ENCODE results near the gene DNAH5. TPM values are rescaled to one million over a fixed set of nuclear protein-coding genes. Genes with fewer than 3 reads are reported as not detected.

The DNAH5 gene
- total RNA-seq, 1 donor from 2014 or later: 0.12 TPM

DNA sequence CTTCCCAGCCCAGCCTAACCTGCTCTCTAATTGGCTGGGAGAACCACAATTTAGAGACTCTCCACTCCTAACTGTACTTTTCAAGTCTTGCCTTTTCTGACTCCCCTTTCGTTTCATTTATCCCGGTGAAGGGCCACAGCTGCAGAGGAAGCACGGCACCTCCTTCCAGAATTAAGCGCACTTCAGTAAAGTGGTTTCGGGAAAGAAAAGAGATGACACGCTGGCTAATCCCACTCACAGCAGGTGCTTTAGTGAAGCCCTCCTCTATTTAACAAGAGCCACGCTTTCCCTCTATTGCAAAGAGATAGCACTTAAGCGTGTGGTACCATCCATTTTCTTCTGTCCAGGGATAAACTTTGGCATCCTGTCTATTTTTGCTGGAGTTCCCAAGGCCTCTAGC, 4.8 kb downstream of the DNAH5 start:
- TF ChIP-seq, protein P1, sequence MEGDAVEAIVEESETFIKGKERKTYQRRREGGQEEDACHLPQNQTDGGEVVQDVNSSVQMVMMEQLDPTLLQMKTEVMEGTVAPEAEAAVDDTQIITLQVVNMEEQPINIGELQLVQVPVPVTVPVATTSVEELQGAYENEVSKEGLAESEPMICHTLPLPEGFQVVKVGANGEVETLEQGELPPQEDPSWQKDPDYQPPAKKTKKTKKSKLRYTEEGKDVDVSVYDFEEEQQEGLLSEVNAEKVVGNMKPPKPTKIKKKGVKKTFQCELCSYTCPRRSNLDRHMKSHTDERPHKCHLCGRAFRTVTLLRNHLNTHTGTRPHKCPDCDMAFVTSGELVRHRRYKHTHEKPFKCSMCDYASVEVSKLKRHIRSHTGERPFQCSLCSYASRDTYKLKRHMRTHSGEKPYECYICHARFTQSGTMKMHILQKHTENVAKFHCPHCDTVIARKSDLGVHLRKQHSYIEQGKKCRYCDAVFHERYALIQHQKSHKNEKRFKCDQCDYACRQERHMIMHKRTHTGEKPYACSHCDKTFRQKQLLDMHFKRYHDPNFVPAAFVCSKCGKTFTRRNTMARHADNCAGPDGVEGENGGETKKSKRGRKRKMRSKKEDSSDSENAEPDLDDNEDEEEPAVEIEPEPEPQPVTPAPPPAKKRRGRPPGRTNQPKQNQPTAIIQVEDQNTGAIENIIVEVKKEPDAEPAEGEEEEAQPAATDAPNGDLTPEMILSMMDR (conservative IDR thresholded peaks at IDR 0.05): no peak
- peaks cover 4% of the 10 kb centered on the region for H3K27me3 Mint-ChIP-seq (ENCODE audit: low read depth)
- peaks cover 5% of the 10 kb centered on the region for H3K4me1 Mint-ChIP-seq
- no peaks in the 10 kb centered on the region for H3K9me3 Mint-ChIP-seq
- no peak overlapping the region for H3K4me3 Mint-ChIP-seq
- no peak for DNase-seq (ENCODE audit: low read depth, low spot score)
- H3K36me3 Mint-ChIP-seq (ENCODE audit: low read depth): no peaks in the 10 kb centered on the region
- peak overlapping the region; percentile 3 for H3K27ac Mint-ChIP-seq (ENCODE audit: unreplicated experiment)

DNA sequence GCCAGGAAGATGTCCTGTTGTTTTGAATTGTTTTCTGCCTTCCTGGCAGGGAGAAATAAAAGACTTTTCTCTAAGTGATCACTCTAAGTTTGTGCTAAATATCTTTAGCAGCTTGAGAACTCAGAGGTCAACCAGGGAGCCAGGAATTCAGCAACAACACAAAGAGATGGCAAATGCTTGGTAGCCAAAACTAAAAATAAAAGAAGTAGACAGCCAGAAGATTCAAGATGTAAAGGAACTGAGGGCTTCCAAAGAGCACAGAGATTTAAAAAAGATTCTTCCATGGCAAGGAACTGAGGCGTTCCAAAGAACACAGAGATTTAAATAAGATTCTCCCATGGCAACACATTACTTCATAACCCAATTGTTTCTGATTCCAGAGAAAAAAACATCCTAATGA, 9.6 kb downstream of the DNAH5 start:
- TF ChIP-seq, protein P1 (conservative IDR thresholded peaks at IDR 0.05): no peak
- DNase-seq (ENCODE audit: low read depth, low spot score): no peak
- Mint-ChIP-seq H3K27me3 (ENCODE audit: low read depth) (peaks cover 5% of the 10 kb centered on the region), H3K4me3 (no peak overlapping the region), H3K4me1 (peaks cover 5% of the 10 kb centered on the region), H3K9me3 (peaks cover 3% of the 10 kb centered on the region), H3K36me3 (ENCODE audit: low read depth) (peaks cover 2% of the 10 kb centered on the region), H3K27ac (ENCODE audit: unreplicated experiment) (no peak overlapping the region)

DNA sequence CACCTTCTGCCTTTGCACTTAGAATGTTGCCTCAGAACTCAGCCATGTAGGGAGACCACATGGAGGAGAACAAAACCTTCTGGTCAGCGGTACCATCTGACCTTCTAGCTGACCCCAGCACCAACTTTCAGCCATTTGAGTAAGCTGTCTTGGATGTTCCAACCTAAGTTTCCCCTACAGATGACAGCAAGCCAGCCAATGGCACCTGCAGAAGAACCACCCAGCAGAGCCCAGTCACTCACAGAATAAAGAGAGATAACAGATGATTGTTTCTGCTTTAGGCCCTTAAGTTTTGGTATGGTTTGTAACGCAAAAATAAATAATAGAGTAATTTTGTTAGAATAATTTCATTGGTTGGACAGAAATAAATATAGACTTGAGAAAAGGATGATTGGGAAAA, 10.4 kb downstream of the DNAH5 start:
- H3K27ac Mint-ChIP-seq (ENCODE audit: unreplicated experiment): peak overlapping the region; percentile 61
- TF ChIP-seq, protein P1 (conservative IDR thresholded peaks at IDR 0.05): no peak
- DNase-seq (ENCODE audit: low read depth, low spot score): no peak
- no peak overlapping the region for H3K4me3 Mint-ChIP-seq
- H3K9me3 Mint-ChIP-seq: peaks cover 3% of the 10 kb centered on the region
- peaks cover 5% of the 10 kb centered on the region for H3K4me1 Mint-ChIP-seq
- H3K27me3 Mint-ChIP-seq (ENCODE audit: low read depth): peaks cover 3% of the 10 kb centered on the region
- peaks cover 2% of the 10 kb centered on the region for H3K36me3 Mint-ChIP-seq (ENCODE audit: low read depth)

DNA sequence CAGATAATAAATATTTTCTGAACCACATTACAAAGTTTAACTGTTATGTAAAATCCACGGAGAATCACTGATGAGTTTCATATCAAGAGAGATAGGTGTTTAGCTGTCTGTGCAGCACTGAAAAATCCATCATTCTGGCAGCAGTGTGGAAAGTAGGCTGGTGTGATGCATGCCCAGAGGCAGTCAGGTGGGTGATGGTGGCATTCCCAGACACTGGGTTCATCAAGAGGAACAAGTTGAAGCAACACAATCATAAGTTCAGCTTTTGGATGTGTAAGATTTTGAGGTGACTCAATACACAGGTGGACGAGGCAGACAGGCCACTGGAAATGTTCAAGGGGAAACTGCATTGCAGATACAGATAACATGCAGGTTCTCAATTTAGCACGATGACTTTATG, 11.9 kb downstream of the DNAH5 start:
- Mint-ChIP-seq H3K36me3 (ENCODE audit: low read depth) (peaks cover 2% of the 10 kb centered on the region), H3K4me1 (peaks cover 5% of the 10 kb centered on the region), H3K4me3 (no peak overlapping the region), H3K9me3 (peaks cover 3% of the 10 kb centered on the region), H3K27me3 (ENCODE audit: low read depth) (peaks cover 3% of the 10 kb centered on the region), H3K27ac (ENCODE audit: unreplicated experiment) (no peak overlapping the region)
- no peak for DNase-seq (ENCODE audit: low read depth, low spot score)
- TF ChIP-seq, protein P1 (conservative IDR thresholded peaks at IDR 0.05): no peak

DNA sequence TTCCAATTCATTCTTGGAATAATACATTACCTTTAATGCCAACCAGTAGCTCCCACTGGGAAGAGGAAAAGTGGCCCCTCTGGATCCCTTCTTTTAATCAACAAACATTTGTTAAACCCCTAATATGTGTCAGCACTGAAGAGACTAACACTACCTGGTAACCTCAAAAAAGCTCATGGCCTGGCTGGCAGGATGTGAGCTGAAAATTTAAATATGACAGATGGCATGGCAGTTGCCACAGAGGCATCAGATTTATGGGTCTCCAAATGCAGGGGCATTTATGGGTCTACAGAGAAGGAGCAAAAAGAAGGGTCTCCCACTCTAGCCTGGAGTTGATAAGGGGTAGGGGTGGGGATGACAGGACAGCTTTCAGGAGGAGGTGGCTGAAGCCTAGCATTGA, 12.5 kb downstream of the DNAH5 start:
- Mint-ChIP-seq H3K9me3 (peaks cover 3% of the 10 kb centered on the region), H3K4me3 (no peak overlapping the region), H3K36me3 (ENCODE audit: low read depth) (peaks cover 2% of the 10 kb centered on the region), H3K27me3 (ENCODE audit: low read depth) (peaks cover 3% of the 10 kb centered on the region), H3K27ac (ENCODE audit: unreplicated experiment) (no peak overlapping the region), H3K4me1 (peaks cover 5% of the 10 kb centered on the region)
- DNase-seq (ENCODE audit: low read depth, low spot score): no peak
- TF ChIP-seq, protein P1 (conservative IDR thresholded peaks at IDR 0.05): no peak

All from neural crest cell (in vitro differentiated cells).